GM12873 (cell line): Measurements from ENCODE around the gene MKNK1.

Experiments
- CTCF ChIP-seq: IDR thresholded peaks from 2 replicates; pipeline ENCODE4 v1.5.1; 2012; ENCODE audit warnings: low read depth, mild to moderate bottlenecking, moderate library complexity, low read length, control low read depth; ENCODE audit not compliant: insufficient read depth; ENCODE audit errors: missing control alignments

Gene MKNK1

GRCh38 chr1:46580140-46580903 lies 23.7 kb downstream of the MKNK1 start:
- TF ChIP-seq CTCF: no peak

GRCh38 chr1:46577671-46578070 lies 26.4 kb downstream of the MKNK1 start:
- no peak for TF ChIP-seq CTCF

- TF ChIP-seq CTCF: no peak
These were observed 27.5 kb downstream of the MKNK1 start for GRCh38 chr1:46576596-46576995.

- TF ChIP-seq CTCF: no peak
These were observed 28.3 kb downstream of the MKNK1 start for GRCh38 chr1:46575778-46576177.

- TF ChIP-seq CTCF: no peak
These were observed 28.8 kb downstream of the MKNK1 start for GRCh38 chr1:46575300-46575699.

- no peak for TF ChIP-seq CTCF
These were observed 32.3 kb downstream of the MKNK1 start for GRCh38 chr1:46571691-46572225.

GRCh38 chr1:46569884-46570725 lies 34.0 kb downstream of the MKNK1 start:
- TF ChIP-seq CTCF: no peak
